K562 (cell line): ENCODE measurements around the gene ZNF33A. TPM values are rescaled to one million over a fixed set of nuclear protein-coding genes. Genes with fewer than 3 reads are reported as not detected.
A peak's percentile ranks its signal among the peaks of the same experiment; 100 is the strongest.

Experiments
- CEBPG ChIP-seq, 3 experiments: fragments of 200-800 bp in 1 of 3; sonication (Bioruptor generic) in 1 of 3; sonication (generic) in 1 of 3; formaldehyde crosslinking in 1 of 3; IDR thresholded peaks in 2 of 3; conservative IDR thresholded peaks in 1 of 3; 2 replicates each; pipeline versions ENCODE4 v1.6.1 to v1.8.0; 2016 to 2022; ENCODE audit warnings: missing compliant biosample characterization in 2 of 3, missing genetic modification characterization in 2 of 3, mild to moderate bottlenecking in 1 of 3, missing genetic modification reagents in 1 of 3
- CREBBP ChIP-seq: IDR thresholded peaks from one replicate; pipeline ENCODE4 v1.6.1; 2012; ENCODE audit warnings: low read depth, mild to moderate bottlenecking, control low read depth, inconsistent platforms, low read length
- E2F6 ChIP-seq, 2 experiments: IDR thresholded peaks; 2 replicates each; pipeline ENCODE4 v1.6.1; 2011; ENCODE audit warnings: borderline replicate concordance in 1 of 2, control low read depth in 1 of 2, low read depth in 1 of 2, low read length in 1 of 2, mild to moderate bottlenecking in 1 of 2, mixed read lengths in 1 of 2, moderate library complexity in 1 of 2; ENCODE audit not compliant: insufficient read depth in 1 of 2, insufficient read length in 1 of 2, poor library complexity in 1 of 2, severe bottlenecking in 1 of 2; ENCODE audit errors: extremely low read depth in 1 of 2
- GABPB1 ChIP-seq: sonication (generic); formaldehyde crosslinking; IDR thresholded peaks from 2 replicates; pipeline ENCODE4 v1.8.0; 2022; ENCODE audit warnings: mild to moderate bottlenecking, missing genetic modification reagents
- ID3 ChIP-seq, 2 experiments: fragments of 250-450 bp in 1 of 2; fragments of 450-650 bp in 1 of 2; sonication (Bioruptor Pico) in 1 of 2; IDR thresholded peaks; 2 replicates each; pipeline versions ENCODE4 v1.6.1 to v1.8.0; 2016 to 2021; ENCODE audit warnings: mild to moderate bottlenecking in 2 of 2, moderate library complexity in 2 of 2, missing compliant biosample characterization in 1 of 2, missing genetic modification characterization in 1 of 2
- PHB ChIP-seq: fragments of 250-450 bp; sonication (Bioruptor Pico); IDR thresholded peaks from 2 replicates; pipeline ENCODE4 v1.5.0; 2021
- PTTG1 ChIP-seq: fragments of 450-650 bp; IDR thresholded peaks from 2 replicates; pipeline ENCODE4 v1.6.1; 2016; ENCODE audit warnings: low read depth, mild to moderate bottlenecking, missing genetic modification characterization, missing compliant biosample characterization
- RERE ChIP-seq: sonication (generic); formaldehyde crosslinking; IDR thresholded peaks from 2 replicates; pipeline ENCODE4 v1.8.0; 2023; ENCODE audit warnings: missing genetic modification reagents, mild to moderate bottlenecking, borderline replicate concordance
- SLC30A9 ChIP-seq: fragments of 250-450 bp; sonication (Bioruptor Pico); IDR thresholded peaks from 2 replicates; pipeline ENCODE4 v1.8.0; 2022; ENCODE audit warnings: mild to moderate bottlenecking, moderate library complexity
- SP2 ChIP-seq: IDR thresholded peaks from 2 replicates; pipeline ENCODE4 v1.6.1; 2011; ENCODE audit warnings: mild to moderate bottlenecking, low read depth, low read length, moderate library complexity; ENCODE audit not compliant: poor library complexity, severe bottlenecking; ENCODE audit errors: extremely low read depth
- SREBF1 ChIP-seq: fragments of 150-350 bp; IDR thresholded peaks from 2 replicates; pipeline ENCODE4 v1.6.1; 2014; ENCODE audit warnings: antibody characterized with exemption, low read depth, low read length, borderline replicate concordance
- TAF7 ChIP-seq: fragments of 450-650 bp; IDR thresholded peaks from 2 replicates; pipeline ENCODE4 v1.6.1; 2016; ENCODE audit warnings: missing genetic modification characterization, missing compliant biosample characterization
- THRAP3 ChIP-seq: fragments of 450-650 bp; IDR thresholded peaks from 2 replicates; pipeline ENCODE4 v1.6.1; 2016; ENCODE audit warnings: mild to moderate bottlenecking, inconsistent platforms, borderline replicate concordance
- U2AF2 ChIP-seq: fragments of 200-400 bp; formaldehyde crosslinking; optimal IDR thresholded peaks from 2 replicates; pipeline ENCODE3; 2017; ENCODE audit warnings: low read depth, mild to moderate bottlenecking, low read length
- ZEB2 ChIP-seq: fragments of 450-650 bp; IDR thresholded peaks from 2 replicates; pipeline ENCODE4 v1.6.1; 2016
- ZNF165 ChIP-seq: fragments of 250-450 bp; sonication (Bioruptor Pico); IDR thresholded peaks from 2 replicates; pipeline ENCODE4 v1.4.0; 2020; ENCODE audit warnings: borderline replicate concordance
- ZNF239 ChIP-seq: fragments of 250-450 bp; sonication (Bioruptor Pico); IDR thresholded peaks from 2 replicates; pipeline ENCODE4 v1.4.0; 2020; ENCODE audit warnings: mild to moderate bottlenecking
- ZNF408 ChIP-seq: fragments of 250-450 bp; sonication (Bioruptor Pico); IDR thresholded peaks from 2 replicates; pipeline ENCODE4 v1.4.0; 2020; ENCODE audit warnings: low read depth, mild to moderate bottlenecking, moderate library complexity
- ZNF644 ChIP-seq: fragments of 200-800 bp; sonication (Bioruptor generic); IDR thresholded peaks from 2 replicates; pipeline ENCODE4 v1.6.1; 2016; ENCODE audit warnings: low read depth, missing genetic modification characterization, missing compliant biosample characterization
- ZNF717 ChIP-seq: fragments of 250-450 bp; sonication (Bioruptor Pico); IDR thresholded peaks from 2 replicates; pipeline ENCODE4 v1.5.0; 2021
- polyA plus RNA-seq, 8 experiments: library from polyadenylated mRNA; depleted of rRNA in 4 of 8; stranded (reverse) in 5 of 8; unstranded in 3 of 8; fragments of >200 nt; fragmentation: Nextera tagmentation in 2 of 8; fragmentation: Illumina TruSeq in 1 of 8; extraction: Ambion mirVana in 2 of 8; extraction: Trizol in 1 of 8; gene quantifications; 2 replicates each; pipeline versions ENCODE4 v1.2.1 to v1.2.3, GENCODE V29; 2011 to 2014; ENCODE audit warnings: inconsistent platforms in 1 of 8, missing spikeins in 1 of 8
- total RNA-seq, 7 experiments: library from RNA; depleted of rRNA in 6 of 7; stranded (reverse); fragments of >200 nt in 6 of 7; fragmentation: Illumina TruSeq in 2 of 7; extraction: Trizol in 2 of 7; gene quantifications; 2 replicates each; pipeline versions ENCODE4 v1.2.1 to v1.2.3, GENCODE V29; 2011 to 2021; ENCODE audit warnings: low replicate concordance in 1 of 7

The ZNF33A gene
- total and polyA plus RNA-seq, 9 of the 15 experiments (the other 6 are each of a cell fraction or from before 2014, with no cell fraction given), result 8.1 to 27.5 (median 16.4) TPM

GRCh38 chr10:38010119-38010903 lies at the start of gene ZNF33A (continued):
- no peak for TF ChIP-seq RERE
- no peak for TF ChIP-seq CEBPG (CRISPR knock-in tag; IDR thresholded peaks at IDR 0.05)
- TF ChIP-seq CEBPG (tag; conservative IDR thresholded peaks at IDR 0.05 in 1 of 2, IDR thresholded peaks at IDR 0.05 in 1 of 2), result no peak
- no peak for TF ChIP-seq THRAP3
- no peak for TF ChIP-seq ZNF644 (tag)
- TF ChIP-seq GABPB1, result 0 out of 2 replicates have a peak, but pooled peaks have one; percentile 41
- TF ChIP-seq E2F6 (IDR thresholded peaks at IDR 0.05; ENCODE audit: borderline replicate concordance in 1 of 2, extremely low read depth in 1 of 2, insufficient read depth in 1 of 2, insufficient read length in 1 of 2, low read depth in 1 of 2, low read length in 1 of 2, poor library complexity in 1 of 2, severe bottlenecking in 1 of 2), result no peak
- no peak for TF ChIP-seq TAF7
- TF ChIP-seq SP2, result no peak
- TF ChIP-seq PTTG1 (tag), result no peak
- peak; percentile 70 for TF ChIP-seq ZEB2
- TF ChIP-seq CREBBP, result no peak
- TF ChIP-seq ZNF239 (CRISPR knock-in tag), result no peak
- TF ChIP-seq ZNF408 (CRISPR knock-in tag), result no peak
- no peak for TF ChIP-seq ZNF165 (CRISPR knock-in tag)
- TF ChIP-seq SLC30A9 (CRISPR knock-in tag), result no peak
- no peak for TF ChIP-seq ZNF717 (CRISPR knock-in tag)
- TF ChIP-seq U2AF2, result no peak
- TF ChIP-seq PHB (CRISPR knock-in tag), result no peak
- TF ChIP-seq ID3 (CRISPR knock-in tag; IDR thresholded peaks at IDR 0.05), result no peak
- no peak for TF ChIP-seq ID3 (tag; IDR thresholded peaks at IDR 0.05)
- 0 out of 2 replicates have a peak, but pooled peaks have one; percentile 11 for TF ChIP-seq SREBF1
